ENCODE data around the gene FRMD4B. TPM values are rescaled to one million over a fixed set of nuclear protein-coding genes. Genes with fewer than 3 reads are reported as not detected.

The FRMD4B gene
- total RNA-seq, 1 donor from 2014 or later: 73.2 TPM

- peak; percentile 28 to 77 for DNase-seq (ENCODE audit: low read depth in 2 of 2)
Measured at GRCh38 chr3:69406163-69406562, 20.3 kb upstream of the FRMD4B start.

- no peak for DNase-seq (ENCODE audit: low read depth in 2 of 2)
Measured at GRCh38 chr3:69405067-69405466, 19.2 kb upstream of the FRMD4B start.

GRCh38 chr3:69403454-69403853 is 17.6 kb upstream of the FRMD4B start:
- DNase-seq (ENCODE audit: low read depth in 2 of 2): no peak

- no peak for DNase-seq (ENCODE audit: low read depth in 2 of 2)
Measured at GRCh38 chr3:69400683-69401082, 14.8 kb upstream of the FRMD4B start.

GRCh38 chr3:69392850-69393249 is 7.0 kb upstream of the FRMD4B start:
- DNase-seq (ENCODE audit: low read depth in 2 of 2): no peak

GRCh38 chr3:69392415-69392814 is 6.5 kb upstream of the FRMD4B start:
- DNase-seq (ENCODE audit: low read depth in 2 of 2): no peak

GRCh38 chr3:69391554-69391953 is 5.7 kb upstream of the FRMD4B start:
- DNase-seq (ENCODE audit: low read depth in 2 of 2): no peak

GRCh38 chr3:69390771-69391170 is 4.9 kb upstream of the FRMD4B start:
- DNase-seq (ENCODE audit: low read depth in 2 of 2): no peak

- DNase-seq (ENCODE audit: low read depth in 2 of 2): peak in 1 of 2 donors; percentile 23
Measured at GRCh38 chr3:69389520-69390248, 3.8 kb upstream of the FRMD4B start.

GRCh38 chr3:69388241-69388640 is 2.4 kb upstream of the FRMD4B start:
- DNase-seq (ENCODE audit: low read depth in 2 of 2): no peak

- DNase-seq (ENCODE audit: low read depth in 2 of 2): no peak
Measured at GRCh38 chr3:69386556-69387385, 883 bp upstream of the FRMD4B start.

GRCh38 chr3:69385123-69385722 is 665 bp downstream of the FRMD4B start:
- DNase-seq (ENCODE audit: low read depth in 2 of 2): no peak

GRCh38 chr3:69384326-69384725 is 1.6 kb downstream of the FRMD4B start:
- no peak for DNase-seq (ENCODE audit: low read depth in 2 of 2)

GRCh38 chr3:69379661-69380060 is 6.2 kb downstream of the FRMD4B start:
- DNase-seq (ENCODE audit: low read depth in 2 of 2): no peak

GRCh38 chr3:69378112-69378802 is 7.6 kb downstream of the FRMD4B start:
- DNase-seq (ENCODE audit: low read depth in 2 of 2): no peak

GRCh38 chr3:69377262-69377661 is 8.6 kb downstream of the FRMD4B start:
- DNase-seq (ENCODE audit: low read depth in 2 of 2): no peak

GRCh38 chr3:69376731-69377130 is 9.2 kb downstream of the FRMD4B start:
- DNase-seq (ENCODE audit: low read depth in 2 of 2): no peak

- no peak for DNase-seq (ENCODE audit: low read depth in 2 of 2)
Measured at GRCh38 chr3:69371816-69372215, 14.1 kb downstream of the FRMD4B start.

GRCh38 chr3:69370901-69371301 is 15.0 kb downstream of the FRMD4B start:
- DNase-seq (ENCODE audit: low read depth in 2 of 2): peak in 1 of 2 donors; percentile 43

GRCh38 chr3:69370156-69370883 is 15.6 kb downstream of the FRMD4B start:
- peak; percentile 66 to 71 for DNase-seq (ENCODE audit: low read depth in 2 of 2)

- peak; percentile 79 to 87 for DNase-seq (ENCODE audit: low read depth in 2 of 2)
Measured at GRCh38 chr3:69368129-69368741, 17.7 kb downstream of the FRMD4B start.
